ENCODE data around the gene METTL9.
"Not testable (repeated sequence)": the region's sequence is repeated elsewhere in the genome, so short reads cannot be mapped to it uniquely, and the experiment has no call there.

METTL9 gene

DNA sequence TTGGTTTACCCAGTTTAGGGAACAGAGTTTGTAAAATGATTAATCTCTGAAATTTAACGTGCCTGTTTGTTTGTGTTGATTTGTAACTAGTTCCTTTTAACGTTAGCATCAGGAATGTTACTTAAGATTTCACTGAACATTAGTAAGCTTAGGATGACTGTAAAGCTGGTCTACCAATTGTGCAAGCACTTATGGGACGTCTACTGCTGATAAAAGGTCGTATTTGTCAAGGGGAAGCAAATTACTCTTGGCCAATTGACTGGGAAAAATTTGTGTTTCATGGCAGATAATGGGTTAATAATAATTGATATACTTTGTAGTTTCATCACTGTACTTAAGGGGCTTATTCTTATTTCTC, 11.8 kb downstream of the METTL9 start:
- DNase-seq (ENCODE audit: low spot score): no peak

DNA sequence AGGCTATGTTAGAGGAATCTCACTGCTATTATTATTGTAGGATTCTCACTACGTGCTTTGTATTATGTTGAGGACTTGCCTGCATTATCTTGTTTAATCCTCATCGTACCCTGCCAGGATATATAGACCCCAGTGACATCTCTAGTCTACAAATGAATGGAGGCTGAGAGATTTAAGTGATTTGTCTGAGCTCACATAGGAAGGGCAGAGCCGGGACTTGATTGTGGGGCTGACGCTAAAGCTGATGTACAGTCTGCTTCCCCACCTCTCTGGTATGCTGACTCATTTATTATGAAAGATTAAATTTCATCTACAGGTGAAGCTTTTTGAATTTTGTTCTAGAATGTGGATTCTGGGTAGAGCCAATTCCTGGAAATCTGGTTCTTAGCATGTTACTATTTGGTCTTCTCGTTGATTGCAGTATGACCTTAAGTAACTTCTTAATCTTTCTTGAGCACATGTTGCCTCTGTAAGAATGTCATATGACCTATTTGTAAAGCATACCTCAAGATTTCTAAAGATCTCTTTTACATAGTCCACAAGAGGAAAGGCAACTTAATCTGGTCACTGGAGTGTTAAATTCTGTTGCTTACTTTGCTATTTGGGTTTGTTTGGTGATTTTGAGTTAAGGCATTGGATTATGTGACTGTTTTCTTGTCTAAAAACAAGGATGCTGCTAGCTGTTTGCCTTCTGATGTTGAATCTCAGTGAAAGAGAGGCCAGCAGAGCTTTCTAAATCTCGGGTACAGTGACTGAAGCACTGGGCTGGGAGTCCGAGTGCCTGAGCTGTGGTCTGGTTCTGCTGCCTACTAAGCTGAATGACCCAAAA, 12.4 kb downstream of the METTL9 start:
- no peak for DNase-seq (ENCODE audit: low spot score)

DNA sequence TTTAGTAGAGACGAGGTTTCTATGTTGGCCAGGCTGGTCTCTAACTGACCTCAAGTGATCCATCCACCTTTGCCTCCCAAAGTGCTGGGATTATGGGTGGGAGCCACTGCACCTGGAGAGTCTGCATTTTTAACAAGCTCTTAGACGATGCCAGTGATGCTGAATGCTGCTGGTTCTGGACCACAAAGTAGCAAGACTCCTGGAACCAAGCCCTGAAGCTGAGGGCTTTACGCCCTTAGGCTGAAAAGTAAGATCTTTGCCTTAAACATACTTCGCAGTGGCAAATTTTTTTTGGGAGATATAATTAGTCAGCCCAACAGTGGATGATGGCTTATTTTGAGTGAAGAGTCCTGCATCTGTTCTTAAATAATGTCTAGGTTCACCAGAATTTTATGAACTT, 14.0 kb downstream of the METTL9 start:
- DNase-seq (ENCODE audit: low spot score): no peak

DNA sequence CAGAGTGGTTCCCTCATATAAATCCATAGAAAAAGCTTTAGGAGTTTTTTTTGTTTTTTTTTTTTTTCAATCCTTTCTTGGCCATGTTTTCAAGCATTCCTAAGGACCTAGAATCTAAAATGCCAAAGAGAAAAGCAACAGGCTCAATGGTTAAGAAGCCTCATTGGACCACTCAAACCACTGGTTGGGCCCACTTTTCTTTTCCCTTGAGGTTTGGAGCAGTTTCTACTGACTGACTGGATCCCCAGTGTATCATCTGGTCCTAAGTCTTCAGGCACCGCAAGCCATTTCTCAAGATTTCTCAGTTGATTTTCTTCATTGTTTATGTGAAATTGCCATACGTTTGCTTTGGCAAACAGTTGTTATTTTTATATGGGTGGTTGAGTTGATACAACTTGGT, 14.4 kb downstream of the METTL9 start:
- no peak for DNase-seq (ENCODE audit: low spot score)

DNA sequence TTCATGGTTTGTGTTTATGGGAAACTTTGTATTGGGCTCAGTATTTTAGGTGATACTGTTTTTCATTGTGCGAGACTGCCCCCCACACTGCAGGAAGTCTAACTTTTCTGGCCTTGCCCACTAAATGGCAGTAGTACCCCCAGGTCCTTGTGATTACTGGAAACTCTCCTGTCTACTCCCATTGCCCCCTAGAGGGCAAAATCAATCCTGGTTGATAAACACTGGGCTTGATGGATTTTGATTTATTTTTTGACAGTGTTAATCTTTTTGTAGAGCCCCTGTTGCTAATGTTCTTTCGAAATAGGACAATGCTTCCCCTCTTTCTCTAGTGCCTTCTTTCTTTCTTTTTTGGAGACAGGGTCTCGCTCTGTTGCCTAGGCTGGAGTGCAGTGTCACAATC, 15.5 kb downstream of the METTL9 start:
- DNase-seq (ENCODE audit: low spot score): no peak

DNA sequence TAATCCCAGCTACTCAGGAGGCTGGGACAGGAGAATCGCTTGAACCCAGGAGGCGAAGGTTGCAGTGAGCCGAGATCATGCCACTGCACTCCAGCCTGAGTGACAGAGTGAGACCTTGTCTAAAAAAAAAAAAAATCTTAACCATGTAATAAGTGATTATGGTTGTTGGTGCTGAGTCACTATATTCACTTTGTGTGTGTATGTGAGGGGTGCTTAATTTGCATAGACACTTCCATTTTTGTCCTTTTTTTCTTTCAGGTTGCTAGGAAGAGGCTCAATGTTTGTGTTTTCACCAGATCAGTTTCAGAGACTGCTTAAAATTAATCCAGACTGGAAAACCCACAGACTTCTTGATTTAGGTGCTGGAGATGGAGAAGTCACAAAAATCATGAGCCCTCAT, 18.2 kb downstream of the METTL9 start:
- no peak for DNase-seq (ENCODE audit: low spot score)

DNA sequence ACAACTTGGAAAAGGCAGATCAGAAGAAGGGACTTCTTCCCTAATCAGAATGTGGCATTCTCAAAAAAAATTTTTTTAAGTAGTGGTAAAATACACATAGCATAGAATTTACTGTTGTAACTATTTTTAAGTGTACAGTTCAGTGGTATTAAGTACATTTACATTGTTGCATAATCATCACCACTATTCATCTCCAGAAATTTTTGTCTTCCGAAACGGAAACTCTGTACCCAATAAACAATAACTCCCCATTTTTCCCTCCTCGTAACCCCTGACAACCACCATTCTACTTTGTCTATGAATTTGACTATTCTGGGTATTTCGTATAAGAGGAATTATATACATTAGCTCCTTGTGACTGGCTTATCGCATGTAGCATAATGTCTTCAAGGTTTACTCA, 18.9 kb downstream of the METTL9 start:
- DNase-seq (ENCODE audit: low spot score): no peak

DNA sequence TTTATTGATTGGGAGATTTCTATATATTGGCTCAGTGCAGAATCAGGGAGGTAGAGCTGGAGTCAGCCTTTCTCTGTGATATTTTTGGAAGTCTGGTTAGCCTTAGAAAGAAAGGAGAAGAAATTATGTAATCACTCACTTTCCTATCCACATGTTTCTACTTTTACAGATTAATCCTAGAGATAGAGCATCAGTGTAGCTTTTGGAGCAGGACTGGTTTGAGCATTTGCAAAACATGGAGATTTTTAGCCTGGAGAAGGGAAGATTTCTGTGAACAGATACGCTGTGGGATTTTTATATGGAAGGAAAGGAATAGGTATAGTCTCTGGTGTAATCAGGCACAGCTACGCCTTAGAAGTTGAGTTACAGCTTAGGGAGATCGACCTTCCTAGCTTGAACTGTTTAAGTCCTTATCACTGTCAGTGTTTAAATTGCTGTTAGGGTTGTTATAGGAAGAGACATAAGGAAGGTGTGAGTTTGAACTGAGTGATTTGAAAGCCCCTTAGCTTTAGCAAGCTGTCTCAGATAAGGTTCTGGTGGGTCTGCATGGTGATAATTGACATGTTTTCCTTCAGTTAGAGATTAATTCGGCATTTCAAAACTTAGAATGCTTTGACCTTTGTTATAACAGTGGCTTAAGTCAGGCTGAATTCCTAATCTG, 20.5 kb downstream of the METTL9 start:
- no peak for DNase-seq (ENCODE audit: low spot score)

DNA sequence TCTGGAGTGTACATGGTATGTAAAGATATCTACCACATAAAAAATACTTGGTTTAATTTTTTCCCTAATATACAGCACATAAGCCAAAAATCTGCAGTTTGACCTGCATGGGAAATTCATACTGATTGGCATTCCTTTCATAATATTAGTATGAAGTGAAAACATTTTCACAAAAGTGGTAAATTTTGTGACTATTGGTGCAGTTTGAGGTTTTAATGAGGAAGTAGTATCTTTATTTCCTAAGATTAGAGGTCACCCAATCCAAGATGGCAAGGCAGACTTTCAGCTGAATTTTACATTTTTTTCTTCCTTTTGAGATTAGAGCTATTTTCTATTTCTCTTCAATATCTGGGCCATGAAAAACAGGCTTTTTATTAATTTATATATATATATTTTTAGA, 21.2 kb downstream of the METTL9 start:
- no peak for DNase-seq (ENCODE audit: low spot score)

DNA sequence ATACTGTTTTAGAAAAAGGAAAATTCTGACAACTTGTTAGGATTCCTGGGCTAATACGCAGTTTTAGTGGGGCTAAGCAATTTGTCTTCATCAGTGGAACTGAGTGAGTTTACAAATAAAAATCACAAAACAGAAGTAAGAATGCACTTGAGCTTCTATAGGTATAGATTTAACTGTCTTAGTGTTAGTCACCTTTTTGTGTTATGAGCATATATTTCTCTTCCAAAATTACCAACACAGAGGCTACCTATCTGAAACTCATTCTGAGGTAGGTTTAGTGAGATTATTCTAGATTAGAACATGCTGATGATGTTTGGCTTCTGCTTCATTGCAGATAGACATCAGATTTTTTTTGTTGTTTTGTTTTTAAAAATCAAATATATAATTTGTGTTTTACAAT, 23.2 kb downstream of the METTL9 start:
- DNase-seq (ENCODE audit: low spot score): no peak

DNA sequence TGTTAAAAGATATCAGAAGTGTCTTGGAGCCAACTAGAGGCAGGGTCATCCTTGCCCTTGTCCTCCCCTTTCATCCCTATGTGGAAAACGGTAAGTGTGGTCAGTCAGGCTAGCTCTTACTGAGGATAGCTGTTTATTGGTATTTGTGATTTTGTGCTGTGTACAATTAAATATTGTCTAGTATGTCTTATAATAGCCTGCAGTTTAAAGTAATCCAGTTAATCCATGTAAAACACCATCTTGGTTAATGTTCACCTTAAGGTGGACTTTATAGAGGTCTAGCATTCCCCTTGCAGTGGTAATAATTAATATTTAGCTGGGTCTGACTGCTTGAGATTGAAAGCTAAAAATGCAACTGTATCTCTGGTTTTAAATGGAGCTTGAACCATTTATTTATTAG, 25.6 kb downstream of the METTL9 start:
- no peak for DNase-seq (ENCODE audit: low spot score)

DNA sequence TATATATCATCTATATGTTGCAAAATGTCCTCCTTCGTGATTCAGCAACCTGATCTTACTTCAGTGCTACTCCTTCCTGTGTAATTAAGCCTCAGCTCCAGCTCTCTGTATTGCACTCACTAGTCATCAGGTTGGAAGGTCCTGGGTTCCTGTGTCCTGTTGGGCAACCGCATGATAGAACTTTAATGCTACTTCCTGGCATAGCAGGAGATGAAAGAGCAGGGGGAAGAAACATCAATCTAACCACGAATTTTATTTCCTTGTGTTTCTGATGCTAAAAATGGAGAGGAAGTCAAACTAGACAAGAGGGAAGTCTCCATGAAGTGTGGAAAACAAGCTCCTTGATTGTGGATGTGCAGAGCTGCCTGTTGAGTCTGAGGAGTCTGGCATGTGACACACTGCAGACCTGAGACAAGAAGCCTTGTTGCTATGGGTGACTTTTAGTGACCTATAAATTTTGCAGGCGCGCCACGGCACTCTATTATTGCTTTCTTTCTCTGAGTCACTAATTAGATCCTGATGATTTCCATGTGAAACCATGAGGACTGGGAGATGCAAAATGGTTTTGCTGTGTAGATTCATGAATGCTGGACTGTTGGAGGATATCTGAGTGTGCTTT, 27.4 kb downstream of the METTL9 start:
- DNase-seq (ENCODE audit: low spot score): peak; percentile 90

DNA sequence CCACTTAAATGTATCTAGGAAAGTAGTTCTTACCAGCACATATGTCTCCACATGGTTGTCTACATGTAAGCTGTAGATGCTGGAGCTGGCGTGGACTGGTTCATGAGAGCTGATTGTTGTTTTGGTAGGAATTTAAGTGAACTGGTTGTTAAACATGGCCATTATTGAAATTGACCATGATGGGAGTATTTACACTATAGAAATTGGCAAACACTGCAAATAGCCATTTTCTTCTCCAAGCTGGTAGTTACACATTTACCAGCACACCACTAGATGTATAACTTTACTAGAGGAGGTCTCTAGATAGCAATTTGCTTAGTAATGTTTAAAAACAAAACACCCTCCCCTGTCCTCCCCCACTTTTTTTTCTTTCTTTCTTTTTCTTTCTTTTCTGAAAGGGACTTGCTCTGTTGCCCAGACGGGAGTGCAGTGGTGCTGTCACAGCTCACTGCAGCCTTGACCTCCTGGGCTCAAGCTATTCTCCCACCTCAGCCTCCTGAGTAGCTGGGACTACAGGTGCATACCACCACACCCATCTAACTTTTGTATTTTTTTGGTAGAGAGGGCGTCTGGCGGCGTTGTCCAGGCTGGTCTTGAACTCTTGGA, 28.8 kb downstream of the METTL9 start:
- no peak for DNase-seq (ENCODE audit: low spot score)

DNA sequence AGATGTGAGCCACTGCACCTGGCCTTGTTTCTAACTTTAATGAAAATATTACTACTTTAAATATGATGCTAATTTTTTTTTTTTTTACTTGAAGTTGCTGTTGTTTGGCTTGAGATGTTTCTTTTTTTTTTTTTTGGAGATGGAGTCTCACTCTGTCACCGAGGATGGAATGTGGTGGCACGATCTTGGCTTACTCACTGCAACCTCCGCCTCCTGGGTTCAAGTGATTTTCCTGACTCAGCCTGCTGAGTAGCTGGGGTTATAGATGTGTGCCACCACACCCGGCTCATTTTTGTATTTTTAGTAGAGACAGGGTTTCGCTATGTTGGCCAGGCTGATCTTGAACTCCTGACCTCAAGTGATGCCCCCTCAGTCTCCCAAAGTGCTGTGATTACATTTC, 29.4 kb downstream of the METTL9 start:
- no peak for DNase-seq (ENCODE audit: low spot score)

DNA sequence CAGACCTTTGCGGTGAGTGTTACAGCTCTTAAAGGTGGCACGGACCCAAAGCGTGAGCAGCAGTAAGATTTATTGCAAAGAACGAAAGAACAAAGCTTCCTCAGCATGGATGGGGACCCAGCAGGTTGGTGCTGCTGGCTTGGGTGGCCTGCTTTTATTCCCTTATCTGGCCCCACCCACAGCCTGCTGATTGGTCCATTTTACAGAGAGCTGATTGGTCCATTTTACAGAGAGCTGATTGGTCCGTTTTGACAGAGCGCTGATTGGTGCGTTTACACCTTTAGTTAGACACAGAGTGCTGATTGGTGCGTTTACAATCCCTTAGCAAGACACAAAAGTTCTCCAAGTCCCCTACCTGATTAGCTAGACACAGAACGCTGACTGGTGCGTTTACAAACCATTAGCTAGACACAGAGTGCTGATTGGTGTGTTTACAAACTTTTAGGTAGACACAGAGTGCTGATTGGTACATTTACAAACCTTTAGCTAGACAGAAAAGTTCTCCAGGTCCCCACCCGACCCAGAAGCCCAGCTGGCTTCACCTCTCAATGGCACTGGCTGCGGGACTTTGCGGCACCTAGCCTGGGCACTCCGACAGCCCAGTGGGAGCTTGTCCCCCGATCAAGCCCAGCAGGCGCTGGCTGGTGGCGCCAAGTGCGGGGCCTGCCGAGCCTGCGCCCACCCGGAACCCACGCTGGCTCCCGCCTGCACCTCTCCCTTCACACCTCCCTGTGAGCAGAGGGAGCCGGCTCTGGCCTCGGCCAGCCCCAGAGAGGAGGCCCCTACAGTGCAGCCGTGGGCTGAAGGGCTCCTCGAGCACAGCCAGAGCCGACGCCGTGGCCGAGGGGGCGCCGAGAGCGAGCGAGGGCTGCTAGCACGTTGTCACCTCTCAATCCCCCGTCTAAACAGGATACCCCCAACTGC, 30.5 kb downstream of the METTL9 start:
- not testable (repeated sequence) for DNase-seq (ENCODE audit: low spot score)

DNA sequence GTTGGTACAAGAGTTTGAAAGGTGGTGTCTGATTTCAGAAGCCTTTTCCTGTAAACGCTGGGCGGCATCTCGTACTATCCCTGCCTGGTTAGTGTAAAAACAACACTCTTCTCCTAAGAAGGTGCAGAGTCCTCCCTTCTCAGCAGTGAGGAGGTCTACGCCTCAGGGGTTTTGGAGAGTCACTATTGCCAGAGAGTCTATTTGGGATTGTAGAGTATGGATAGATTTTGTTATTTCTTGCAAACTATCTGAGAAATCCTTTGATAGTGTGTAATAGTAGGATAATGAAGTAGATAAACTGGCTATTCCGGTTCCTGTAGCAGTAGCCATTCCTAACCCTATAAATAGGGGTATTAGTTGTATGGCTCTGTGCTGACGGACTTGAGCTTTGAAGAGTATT, 31.5 kb downstream of the METTL9 start:
- not testable (repeated sequence) for DNase-seq (ENCODE audit: low spot score)

DNA sequence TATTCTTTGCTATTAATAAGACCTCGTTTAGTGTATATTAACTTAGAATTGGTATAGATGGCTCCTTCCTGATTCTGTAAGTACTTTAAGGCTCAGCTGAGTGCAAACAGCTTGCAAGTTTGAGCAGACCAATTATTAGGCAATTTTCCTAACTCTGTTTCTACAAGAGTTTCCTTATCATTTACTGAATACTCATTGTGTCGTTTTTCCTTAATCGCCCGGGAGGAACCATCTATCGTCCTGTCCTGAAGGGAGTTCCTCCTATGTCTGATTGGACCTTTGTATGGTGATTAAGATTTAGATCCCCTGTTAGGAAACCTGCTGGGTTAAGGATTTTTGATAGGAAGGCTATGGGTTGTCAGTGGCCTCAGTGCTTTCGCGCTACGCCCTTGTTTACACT, 32.0 kb downstream of the METTL9 start:
- DNase-seq (ENCODE audit: low spot score): not testable (repeated sequence)

DNA sequence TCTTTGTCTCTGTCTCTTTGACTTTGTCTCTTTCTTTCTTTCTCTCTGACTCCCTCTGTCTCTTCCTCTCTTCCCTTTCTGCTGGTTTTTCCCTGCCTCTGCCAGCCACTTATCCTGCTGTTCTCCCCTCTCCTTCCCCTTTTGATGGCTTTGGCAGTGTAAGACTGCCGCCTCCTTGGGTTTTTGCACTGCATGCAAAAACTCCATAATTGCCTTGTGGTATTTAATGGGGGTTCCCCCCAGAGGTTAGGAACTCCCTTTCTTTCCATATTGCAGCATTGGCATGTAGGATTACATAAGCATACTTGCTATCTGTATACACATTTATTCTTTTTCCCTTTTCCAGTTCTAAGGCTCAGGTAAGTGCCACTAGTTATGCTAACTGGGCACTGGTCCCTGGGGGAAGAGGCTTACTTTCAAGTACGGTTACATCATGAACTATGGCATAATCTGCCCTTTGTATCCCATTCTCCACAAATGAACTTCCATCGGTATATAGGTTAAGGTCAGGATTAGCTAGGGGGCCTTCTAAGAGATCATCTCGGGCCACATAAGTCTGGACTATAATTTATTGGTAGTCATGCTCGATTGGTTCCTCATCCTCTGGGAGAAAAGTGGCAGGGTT, 32.7 kb downstream of the METTL9 start:
- not testable (repeated sequence) for DNase-seq (ENCODE audit: low spot score)

DNA sequence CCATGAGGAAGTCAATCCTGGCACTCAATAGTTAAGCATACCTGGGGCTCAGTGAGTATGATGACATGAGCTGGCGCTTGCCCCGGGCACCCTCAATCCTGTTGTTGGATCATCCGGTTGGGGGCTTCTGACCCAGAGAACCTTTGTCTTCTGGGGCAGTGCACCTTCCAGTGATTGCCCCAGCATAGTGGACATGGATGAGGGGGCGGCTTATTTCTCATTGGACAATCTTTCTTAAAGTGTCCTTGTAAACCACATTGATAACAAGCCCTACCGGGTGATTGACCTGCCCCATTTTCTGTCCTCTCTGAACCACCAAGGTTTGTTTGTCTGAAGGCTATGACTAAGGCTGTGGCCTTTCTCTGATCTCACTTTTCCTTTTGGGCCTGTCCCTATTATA, 34.8 kb downstream of the METTL9 start:
- no peak for DNase-seq (ENCODE audit: low spot score)

DNA sequence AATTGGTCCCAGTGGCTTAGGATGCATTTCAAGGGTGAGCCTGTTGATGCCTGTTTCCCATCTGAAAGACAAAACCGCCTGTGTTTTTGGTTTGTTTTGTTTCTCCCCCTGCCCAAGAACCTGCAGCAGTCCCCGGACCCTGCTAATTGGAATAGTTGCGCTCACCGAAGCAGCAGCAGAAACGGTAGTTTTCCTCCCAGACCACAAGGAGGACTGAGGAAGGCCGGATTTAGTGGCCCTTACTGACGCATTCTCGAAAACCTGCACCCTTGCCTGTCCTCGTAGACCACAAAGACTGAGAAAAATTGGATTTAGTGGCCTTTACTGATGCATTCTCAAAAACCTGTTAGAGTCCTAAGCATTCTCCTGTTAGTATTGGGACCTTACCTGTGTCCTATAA, 36.3 kb downstream of the METTL9 start:
- not testable (repeated sequence) for DNase-seq (ENCODE audit: low spot score)
